Measurements from ENCODE around the gene MAPK8IP3. TPM values are rescaled to one million over a fixed set of nuclear protein-coding genes. Genes with fewer than 3 reads are reported as not detected.
A peak's percentile ranks its signal among the peaks of the same experiment; 100 is the strongest.

Gene MAPK8IP3
- total RNA-seq, 1 donor from 2014 or later: 16.3 TPM

DNA sequence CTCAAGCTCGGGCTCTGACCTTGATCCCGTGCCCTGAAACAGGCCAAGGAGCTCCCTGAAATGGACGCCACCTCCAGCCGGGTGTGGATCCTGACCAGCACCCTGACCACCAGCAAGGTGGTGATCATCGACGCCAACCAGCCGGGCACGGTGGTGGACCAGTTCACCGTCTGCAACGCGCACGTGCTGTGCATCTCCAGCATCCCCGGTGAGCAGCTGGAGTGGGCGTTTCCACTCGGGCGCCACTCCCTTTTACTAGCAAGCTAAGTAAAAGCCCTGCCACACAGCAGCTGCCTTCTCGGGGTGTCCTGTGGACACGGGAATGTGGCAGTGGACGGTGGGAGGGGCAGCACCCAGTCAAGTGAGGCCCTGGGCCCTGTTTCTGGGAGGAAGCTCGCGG, 59.0 kb downstream of the MAPK8IP3 start:
- ATAC-seq: no peak

- no peak for ATAC-seq
Observed at GRCh38 chr16:1765826-1766225, 59.8 kb downstream of the MAPK8IP3 start.

GRCh38 chr16:1766231-1766630, 60.2 kb downstream of the MAPK8IP3 start:
- ATAC-seq: no peak

DNA sequence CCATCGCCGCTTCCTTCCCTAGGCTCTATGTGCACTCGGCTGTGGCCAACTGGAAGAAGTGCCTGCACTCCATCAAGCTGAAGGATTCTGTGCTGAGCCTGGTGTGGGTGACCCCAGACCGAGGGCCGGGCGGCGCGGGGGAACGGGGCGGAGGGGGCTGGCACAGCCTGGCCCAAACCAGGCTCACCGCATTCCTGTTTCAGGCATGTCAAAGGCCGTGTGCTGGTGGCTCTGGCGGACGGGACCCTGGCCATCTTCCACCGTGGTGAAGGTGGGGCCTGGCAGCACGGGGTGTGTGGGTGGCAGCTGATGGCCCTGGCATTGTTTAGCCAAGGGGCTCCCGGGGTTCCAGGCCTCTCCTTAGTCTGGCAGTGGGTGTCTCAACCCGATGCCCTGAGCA, 60.7 kb downstream of the MAPK8IP3 start:
- ATAC-seq: no peak

DNA sequence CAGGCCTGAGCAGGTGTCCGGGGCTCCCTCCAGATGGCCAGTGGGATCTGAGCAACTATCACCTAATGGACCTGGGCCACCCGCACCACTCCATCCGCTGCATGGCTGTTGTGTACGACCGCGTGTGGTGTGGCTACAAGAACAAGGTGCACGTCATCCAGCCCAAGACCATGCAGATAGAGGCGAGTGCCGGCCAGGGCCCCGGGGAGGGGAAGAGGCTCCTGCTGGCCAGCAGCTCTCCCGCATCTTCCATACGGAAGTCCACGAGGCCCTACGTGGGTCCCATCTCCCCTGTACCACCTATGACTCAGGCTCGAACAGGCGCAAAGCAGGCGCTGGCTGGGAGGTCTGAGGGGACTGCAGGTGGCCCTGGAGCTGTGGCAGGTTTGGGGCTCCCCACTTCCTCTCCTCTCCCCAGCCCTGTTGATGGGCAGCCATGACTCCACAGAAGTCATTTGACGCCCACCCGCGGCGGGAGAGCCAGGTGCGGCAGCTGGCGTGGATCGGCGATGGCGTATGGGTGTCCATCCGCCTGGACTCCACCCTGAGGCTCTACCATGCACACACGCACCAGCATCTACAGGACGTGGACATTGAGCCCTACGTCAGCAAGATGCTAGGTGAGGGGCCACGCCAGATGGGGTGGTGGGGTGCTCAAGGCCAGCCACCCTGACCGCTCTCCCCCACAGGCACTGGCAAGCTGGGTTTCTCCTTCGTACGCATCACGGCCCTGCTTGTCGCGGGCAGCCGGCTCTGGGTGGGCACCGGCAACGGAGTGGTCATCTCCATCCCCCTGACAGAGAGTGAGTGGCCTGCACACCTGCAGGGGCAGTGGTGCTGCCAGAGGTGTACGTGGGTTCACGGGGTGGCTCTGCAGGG, 61.4 kb downstream of the MAPK8IP3 start:
- no peak for ATAC-seq

DNA sequence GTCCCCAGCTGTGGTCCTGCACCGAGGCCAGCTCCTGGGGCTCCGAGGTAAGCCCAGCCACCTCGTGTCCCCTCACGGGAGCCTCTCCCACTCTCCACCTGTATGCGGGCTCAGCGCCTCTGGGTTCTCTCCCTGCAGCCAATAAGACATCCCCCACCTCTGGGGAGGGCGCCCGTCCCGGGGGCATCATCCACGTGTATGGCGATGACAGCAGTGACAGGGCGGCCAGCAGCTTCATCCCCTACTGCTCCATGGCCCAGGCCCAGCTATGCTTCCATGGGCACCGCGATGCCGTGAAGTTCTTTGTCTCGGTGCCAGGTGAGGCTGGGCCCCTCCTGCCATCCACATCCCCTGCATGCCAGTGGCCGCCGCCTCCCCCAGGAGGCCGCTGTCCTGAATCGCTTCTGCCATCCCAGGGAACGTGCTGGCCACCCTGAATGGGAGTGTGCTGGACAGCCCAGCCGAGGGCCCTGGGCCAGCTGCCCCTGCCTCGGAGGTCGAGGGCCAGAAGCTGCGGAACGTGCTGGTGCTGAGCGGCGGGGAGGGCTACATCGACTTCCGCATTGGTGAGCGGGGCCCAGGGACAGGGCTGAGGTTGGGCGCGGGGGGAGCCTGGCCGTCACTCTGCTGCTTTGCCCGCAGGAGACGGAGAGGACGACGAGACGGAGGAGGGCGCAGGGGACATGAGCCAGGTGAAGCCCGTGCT, 62.2 kb downstream of the MAPK8IP3 start:
- ATAC-seq: no peak

- no peak for ATAC-seq
Observed at GRCh38 chr16:1768767-1769401, 62.9 kb downstream of the MAPK8IP3 start.

GRCh38 chr16:1769402-1770300, 63.7 kb downstream of the MAPK8IP3 start:
- no peak for ATAC-seq

DNA sequence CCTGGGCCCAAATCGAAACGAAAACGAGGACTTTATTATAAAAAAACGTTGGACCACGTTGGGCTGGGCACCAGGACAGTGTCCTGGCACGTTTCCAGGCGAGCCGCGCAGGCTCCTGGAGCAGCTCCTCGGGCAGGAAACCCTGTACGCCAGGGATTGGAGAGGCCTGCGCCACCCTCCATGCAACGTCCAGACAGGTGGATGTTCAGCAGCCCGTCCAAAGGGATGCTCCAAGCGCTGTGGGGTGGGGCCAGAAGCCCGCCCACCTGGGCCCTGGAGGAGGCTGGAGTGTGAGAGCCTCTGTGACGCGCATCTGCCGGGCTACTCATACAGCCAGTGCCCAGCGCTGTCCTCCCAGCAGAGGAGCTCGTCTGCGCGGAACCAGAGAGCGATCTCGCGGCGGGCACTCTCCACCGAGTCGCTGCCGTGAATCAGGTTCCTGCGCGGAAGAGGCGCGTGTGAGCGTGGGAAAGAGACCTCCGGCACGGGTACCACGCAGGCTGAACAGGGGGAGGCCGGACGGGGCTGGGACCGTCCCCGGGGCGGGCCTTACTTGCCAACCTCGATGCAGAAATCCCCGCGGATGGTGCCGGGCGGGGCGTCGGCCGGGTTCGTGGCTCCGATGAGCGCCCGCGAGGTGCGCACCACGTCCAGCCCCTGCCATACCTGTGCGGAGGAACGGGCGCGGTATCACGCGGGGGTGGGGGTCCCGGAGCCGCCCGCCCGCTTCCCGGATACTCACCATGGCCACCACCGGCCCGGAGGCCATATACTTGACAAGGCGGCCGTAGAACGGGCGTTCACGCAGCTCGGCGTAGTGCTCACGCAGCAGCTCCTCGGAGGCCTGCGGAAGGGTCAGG, 64.6 kb downstream of the MAPK8IP3 start:
- ATAC-seq: peak; percentile 21

DNA sequence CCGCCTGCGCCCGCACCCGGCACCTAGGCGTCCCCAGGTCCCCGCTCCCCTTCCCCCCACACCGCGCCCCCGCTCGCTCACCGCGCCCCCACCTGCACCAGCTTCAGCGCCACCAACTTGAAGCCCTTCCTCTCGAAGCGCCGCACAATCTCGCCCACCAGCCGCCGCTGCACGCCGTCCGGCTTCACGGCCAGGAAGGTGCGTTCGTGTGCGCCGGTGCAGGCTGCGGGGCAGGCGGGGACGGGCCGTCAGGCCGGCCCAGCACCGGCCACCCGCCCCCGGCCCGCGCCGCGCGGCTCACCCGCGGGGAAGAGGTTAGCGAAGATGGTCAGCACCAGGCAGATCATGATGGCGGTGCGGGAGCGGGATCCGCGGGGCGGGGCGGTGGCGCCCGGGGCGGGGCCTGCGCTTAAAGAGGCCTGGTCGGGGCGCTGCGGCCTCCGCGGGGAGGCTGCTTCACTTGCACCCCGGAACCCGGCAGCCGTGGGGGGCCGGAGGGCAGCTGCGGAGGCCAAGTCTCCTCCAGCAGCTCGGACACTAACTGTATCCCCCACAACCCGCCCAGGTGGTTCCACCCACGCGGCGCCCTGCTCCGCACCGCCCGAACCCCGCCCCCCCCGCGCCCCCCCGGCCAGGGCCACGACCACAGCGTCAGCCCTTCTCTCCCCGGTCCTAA, 65.3 kb downstream of the MAPK8IP3 start, which contains the start of gene NME3:
NME3 (minus strand) TSS at position 356 of the 676 bp plus-strand sequence; CDS start at position 347, 9 bp downstream.
- peak; percentile 26 for ATAC-seq

DNA sequence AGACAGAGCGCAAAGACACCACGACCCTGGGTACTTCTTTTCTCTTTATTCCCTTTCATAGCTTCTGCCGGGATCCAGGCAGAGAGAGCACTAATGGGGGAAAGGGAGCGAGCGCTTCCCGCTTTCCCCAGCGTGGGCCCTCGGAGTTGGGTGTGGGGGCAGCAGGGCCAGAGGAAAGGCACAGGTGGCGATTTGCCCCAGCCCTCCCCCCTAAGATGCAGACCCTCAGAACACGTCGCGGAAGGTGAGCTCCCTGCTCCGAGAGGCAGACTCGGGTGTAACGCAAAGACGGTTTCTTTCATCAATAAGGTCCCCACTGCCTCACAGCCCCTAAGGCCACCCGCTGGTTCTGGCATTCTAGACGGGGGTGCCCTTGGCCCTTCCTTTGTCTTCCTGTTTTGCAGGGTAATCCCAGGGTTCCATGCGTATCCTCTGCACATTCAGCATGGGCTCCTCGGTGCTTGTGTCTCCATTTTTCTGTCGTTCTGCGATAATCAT, 65.9 kb downstream of the MAPK8IP3 start:
- ATAC-seq: no peak

DNA sequence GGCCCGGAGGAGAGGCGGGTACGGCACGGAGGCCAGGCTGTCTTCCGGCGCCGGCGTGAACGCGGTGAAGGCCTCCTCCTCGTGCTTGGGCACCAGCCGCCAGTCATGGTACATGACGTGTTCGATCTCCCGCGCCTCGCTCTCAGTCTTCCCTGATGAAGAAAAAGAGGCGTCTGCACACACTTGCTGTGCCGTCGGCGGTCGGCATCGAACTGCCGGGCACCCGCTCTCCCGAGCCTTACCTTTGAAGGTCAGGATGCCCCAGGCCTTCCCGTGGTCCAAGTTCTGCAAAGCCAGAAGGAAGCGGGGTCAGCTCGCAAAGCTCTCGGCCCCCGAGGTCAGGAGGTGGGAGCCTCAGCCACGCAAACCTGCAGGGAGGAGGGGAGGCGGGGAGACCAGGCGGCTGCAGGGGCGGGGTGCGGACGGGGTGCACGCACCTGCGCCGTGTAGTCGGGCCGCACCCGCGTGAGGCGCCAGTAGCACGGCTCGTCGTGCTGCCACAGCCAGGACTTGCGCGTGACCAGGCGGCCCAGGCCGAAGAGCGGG, 66.4 kb downstream of the MAPK8IP3 start, which contains the start of gene EME2:
EME2 (plus strand) TSS at position 449 of the 546 bp plus-strand sequence. CDS start 418 bp downstream, outside the sequence.
- peak; percentile 47 for ATAC-seq

DNA sequence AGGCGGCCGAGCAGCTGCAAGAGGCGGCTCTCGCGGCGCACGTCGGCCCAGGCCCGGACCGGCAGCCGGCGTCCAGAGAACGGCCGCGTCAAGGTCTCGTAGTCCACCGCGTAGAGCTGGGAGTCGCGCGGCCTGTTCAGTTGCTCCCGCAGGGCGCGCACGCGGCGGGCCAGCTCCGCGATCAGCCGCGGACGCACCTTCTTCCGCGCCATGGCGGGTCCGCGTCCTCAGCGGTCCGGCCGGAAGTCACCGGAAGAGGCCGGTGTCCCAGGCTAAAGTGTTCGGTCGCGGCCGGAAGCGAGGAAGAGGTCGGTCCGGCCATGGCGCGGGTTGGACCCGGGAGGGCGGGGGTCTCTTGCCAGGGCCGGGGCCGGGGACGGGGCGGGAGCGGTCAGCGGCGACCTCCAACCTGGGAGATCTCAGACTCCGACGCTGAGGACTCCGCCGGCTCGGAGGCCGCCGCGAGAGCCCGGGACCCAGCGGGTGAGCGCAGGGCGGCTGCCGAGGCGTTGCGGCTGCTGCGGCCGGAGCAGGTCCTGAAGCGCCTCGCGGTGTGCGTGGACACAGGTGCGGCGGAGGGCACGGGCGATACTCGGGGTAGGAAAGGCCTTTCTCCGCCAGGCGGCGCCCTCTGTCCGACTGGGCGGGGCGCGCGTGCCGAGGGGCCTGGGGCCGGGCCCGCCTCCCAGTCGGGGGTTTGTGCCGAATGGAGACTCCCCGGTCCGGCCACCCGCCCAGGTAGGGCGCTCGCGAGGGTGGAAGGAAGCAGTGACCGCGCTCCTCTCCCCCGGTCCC, 67.1 kb downstream of the MAPK8IP3 start, which contains the start of gene MRPS34:
MRPS34 (minus strand) TSS at position 227 of the 795 bp plus-strand sequence; CDS start at position 212, 15 bp downstream.
- peak; percentile 63 for ATAC-seq

- no peak for ATAC-seq
Observed at GRCh38 chr16:1773703-1774447, 67.9 kb downstream of the MAPK8IP3 start.

DNA sequence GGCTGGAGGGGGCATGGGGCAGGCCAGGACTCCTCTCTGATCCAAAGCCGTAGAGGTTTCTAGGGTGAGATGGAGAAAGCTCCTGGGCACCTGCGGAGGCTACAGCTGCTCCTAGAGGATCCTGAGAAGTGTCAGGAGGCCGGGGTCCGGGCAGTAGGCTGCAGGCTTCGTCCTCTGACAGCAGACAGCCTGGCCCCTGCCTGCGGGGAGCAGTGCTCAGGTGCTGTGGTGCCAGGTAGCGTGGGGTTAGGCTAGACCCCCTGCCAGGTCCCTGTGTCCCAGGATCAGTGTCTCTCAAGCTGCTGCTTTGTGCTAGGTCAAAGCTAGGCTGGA, 68.4 kb downstream of the MAPK8IP3 start:
- ATAC-seq: no peak

DNA sequence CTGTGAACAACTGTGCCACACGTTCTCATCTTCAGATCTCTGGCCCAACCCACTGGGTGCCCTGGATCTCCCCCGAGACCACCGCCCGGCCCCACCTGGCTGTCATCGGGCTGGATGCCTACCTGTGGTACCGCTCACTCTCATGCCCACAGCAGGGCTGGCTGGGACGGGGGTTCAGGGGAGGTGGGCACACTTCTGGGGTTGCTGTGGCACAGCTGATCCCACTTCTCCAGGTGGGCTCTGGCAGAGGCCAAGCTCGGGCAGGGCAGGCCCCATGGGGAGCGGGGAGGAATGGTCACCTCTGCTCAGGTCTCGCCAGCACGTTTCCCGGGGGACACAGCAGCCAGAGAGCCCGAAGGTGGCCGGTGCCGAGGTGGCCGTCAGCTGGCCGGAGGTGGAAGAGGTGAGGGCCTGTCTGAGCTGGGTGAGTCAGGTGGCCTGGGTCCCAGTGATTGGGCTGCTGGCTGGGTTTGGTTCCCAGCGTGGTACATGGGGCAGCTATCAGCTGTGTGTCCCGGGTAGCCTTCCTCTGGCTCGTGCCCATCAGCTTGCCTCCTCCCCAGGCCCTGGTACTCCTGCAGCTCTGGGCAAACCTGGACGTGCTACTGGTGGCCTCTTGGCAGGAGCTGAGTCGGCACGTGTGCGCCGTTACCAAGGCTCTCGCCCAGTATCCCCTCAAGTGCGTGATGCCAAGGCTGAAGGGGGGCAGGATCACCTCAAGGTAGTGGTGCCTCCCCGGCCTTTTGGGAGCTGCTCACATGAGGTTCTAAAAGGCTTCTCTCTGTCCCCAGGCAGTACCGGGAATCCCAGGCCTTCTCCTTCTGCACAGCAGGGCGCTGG, 69.2 kb downstream of the MAPK8IP3 start:
- no peak for ATAC-seq
